Measurements from ENCODE around the gene NPHP4.

Gene NPHP4

DNA sequence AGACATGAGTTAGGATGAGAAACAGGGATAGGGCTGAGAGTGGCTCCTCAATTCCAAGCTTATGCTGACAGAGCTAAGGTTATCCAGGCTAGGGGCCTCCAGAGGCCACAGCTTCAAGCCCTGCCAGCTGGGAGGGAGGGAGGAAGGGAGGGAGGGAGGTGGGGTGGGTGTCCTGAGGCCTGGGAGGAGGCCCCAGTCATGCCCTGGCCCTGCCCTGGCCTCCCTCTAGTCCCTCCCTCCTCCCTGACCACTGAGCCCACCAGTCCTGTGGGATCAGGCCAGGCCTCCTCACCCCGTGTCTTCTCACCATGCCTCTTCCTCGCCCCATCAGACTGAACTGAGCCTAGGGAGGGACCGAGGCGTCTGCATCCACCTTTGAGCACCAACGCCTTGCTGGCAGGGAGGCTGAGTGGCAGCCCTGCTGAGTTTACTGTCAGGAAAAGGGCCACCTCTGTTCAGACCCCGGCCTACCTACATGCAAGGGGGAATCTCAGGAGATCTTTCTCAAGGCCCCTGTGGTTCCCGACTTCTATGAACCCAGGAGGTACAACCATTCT lies 116.1 kb downstream of the NPHP4 start:
- Mint-ChIP-seq H3K9me3 (peaks cover 5% of the 10 kb centered on the region), H3K27me3 (ENCODE audit: low read depth) (no peaks in the 10 kb centered on the region), H3K4me3 (no peak overlapping the region), H3K4me1 (no peaks in the 10 kb centered on the region), H3K36me3 (ENCODE audit: low read depth) (peaks cover 37% of the 10 kb centered on the region), H3K27ac (no peak overlapping the region)
- TF ChIP-seq, protein P1, sequence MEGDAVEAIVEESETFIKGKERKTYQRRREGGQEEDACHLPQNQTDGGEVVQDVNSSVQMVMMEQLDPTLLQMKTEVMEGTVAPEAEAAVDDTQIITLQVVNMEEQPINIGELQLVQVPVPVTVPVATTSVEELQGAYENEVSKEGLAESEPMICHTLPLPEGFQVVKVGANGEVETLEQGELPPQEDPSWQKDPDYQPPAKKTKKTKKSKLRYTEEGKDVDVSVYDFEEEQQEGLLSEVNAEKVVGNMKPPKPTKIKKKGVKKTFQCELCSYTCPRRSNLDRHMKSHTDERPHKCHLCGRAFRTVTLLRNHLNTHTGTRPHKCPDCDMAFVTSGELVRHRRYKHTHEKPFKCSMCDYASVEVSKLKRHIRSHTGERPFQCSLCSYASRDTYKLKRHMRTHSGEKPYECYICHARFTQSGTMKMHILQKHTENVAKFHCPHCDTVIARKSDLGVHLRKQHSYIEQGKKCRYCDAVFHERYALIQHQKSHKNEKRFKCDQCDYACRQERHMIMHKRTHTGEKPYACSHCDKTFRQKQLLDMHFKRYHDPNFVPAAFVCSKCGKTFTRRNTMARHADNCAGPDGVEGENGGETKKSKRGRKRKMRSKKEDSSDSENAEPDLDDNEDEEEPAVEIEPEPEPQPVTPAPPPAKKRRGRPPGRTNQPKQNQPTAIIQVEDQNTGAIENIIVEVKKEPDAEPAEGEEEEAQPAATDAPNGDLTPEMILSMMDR (IDR thresholded peaks at IDR 0.05; ENCODE audit: unreplicated experiment in 3 of 3) = no peak

DNA sequence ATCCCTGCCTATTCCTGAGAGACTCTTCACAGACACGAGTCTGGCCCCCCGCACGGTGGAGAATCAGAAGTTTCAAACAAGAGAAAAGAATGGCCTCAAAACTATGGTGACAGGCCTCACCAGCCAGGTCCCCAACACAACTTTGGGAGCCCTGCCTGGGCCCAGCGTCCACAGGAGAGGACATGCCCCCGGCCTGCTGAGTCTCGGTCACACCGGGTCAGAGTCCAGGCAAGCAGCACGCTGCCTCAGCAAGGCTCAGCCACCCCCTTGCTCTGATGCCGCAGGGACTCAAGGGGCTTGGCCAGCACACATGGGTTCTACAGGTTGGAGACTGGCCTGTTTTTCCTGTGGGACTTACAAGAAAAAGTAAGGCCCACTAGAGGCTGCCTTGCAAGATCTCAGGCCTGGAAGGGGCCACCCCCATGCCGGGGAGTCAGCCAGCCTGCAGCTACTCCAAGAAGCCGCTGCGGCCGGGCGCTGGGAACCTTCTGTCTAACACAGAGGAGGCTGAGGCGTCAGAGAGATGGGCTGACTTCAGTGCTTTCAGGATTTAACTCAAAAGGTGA lies 116.8 kb downstream of the NPHP4 start:
- Mint-ChIP-seq H3K27ac (no peak overlapping the region), H3K9me3 (peaks cover 5% of the 10 kb centered on the region), H3K27me3 (ENCODE audit: low read depth) (no peaks in the 10 kb centered on the region), H3K4me1 (no peaks in the 10 kb centered on the region), H3K4me3 (no peak overlapping the region), H3K36me3 (ENCODE audit: low read depth) (peaks cover 38% of the 10 kb centered on the region)
- TF ChIP-seq, protein P1 (IDR thresholded peaks at IDR 0.05; ENCODE audit: unreplicated experiment in 3 of 3) = no peak

GRCh38 chr1:5874416-5875110 lies 117.7 kb downstream of the NPHP4 start:
- peaks cover 38% of the 10 kb centered on the region for H3K36me3 Mint-ChIP-seq (ENCODE audit: low read depth)
- H3K27me3 Mint-ChIP-seq (ENCODE audit: low read depth) = no peaks in the 10 kb centered on the region
- H3K4me3 Mint-ChIP-seq = no peak overlapping the region
- TF ChIP-seq, protein P1 (IDR thresholded peaks at IDR 0.05; ENCODE audit: unreplicated experiment in 3 of 3) = no peak
- H3K9me3 Mint-ChIP-seq = no peaks in the 10 kb centered on the region
- H3K27ac Mint-ChIP-seq = no peak overlapping the region
- H3K4me1 Mint-ChIP-seq = no peaks in the 10 kb centered on the region

- H3K4me1 Mint-ChIP-seq = no peaks in the 10 kb centered on the region
- no peak overlapping the region for H3K4me3 Mint-ChIP-seq
- peaks cover 40% of the 10 kb centered on the region for H3K36me3 Mint-ChIP-seq (ENCODE audit: low read depth)
- no peaks in the 10 kb centered on the region for H3K27me3 Mint-ChIP-seq (ENCODE audit: low read depth)
- TF ChIP-seq, protein P1 (IDR thresholded peaks at IDR 0.05; ENCODE audit: unreplicated experiment in 3 of 3) = no peak
- no peak overlapping the region for H3K27ac Mint-ChIP-seq
- H3K9me3 Mint-ChIP-seq = no peaks in the 10 kb centered on the region
Measured at GRCh38 chr1:5873556-5873955, 118.7 kb downstream of the NPHP4 start.

- Mint-ChIP-seq H3K9me3 (no peaks in the 10 kb centered on the region), H3K4me3 (no peak overlapping the region), H3K27ac (no peak overlapping the region), H3K4me1 (no peaks in the 10 kb centered on the region), H3K27me3 (ENCODE audit: low read depth) (no peaks in the 10 kb centered on the region), H3K36me3 (ENCODE audit: low read depth) (peaks cover 41% of the 10 kb centered on the region)
- TF ChIP-seq, protein P1 (IDR thresholded peaks at IDR 0.05; ENCODE audit: unreplicated experiment in 3 of 3) = no peak
Measured at GRCh38 chr1:5872886-5873285, 119.3 kb downstream of the NPHP4 start.

Data from nephron (organoid).